CD4-positive, alpha-beta T cell treated with Interleukin-12 subunit alpha and Interleukin-12 subunit beta, for 1 hour (primary cell): ENCODE measurements around the gene TOR1AIP2.
"Not testable (repeated sequence)": the region's sequence is repeated elsewhere in the genome, so short reads cannot be mapped to it uniquely, and the experiment has no call there.

Source experiments
- DNase-seq: peaks from one replicate; pipeline ENCODE4 v3.0.0-alpha.2; 2020

Gene TOR1AIP2

DNA sequence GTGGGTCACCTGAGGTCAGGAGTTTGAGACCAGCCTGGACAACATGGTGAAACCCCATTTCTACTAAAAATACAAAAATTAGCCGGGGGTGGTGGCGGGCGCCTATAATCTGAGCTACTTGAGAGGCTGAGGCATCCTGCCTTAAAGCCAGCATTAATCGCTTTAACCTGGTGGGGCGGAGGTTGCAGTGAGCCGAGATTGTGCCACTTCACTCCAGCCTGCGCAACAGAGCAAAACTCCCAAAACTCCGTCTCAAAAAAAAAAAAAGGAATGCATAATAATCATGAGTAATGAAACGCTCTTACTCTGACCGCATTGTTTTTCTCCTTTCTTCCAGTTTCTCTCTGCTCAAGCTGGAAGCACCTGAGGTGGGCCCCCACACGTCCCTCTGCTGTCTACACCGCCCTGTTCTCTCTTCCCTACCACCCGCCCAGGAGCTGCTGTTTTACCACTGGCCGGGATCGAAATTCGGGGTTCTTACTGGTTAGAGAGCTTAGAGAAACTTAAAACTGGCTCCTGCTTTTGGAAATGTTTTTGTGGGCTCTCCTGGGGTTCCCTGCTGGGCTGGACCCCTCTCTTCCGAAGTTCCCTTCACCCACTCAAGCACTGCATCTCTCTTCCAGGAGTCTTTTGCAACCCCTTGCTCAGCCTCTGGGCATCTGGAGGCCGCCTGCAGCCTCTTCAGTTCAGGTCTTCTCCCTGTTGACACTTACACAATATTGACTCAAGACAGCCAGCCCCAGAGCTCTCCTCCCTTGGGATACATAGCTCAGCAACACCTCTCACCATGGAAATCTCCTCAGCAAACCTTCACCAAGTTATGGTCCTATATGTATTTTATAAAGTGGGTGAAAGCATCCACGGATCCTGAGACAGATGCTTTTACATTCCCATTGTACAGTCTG lies 72.1 kb downstream of the TOR1AIP2 start:
- no peak for DNase-seq

GRCh38 chr1:179804417-179804816 lies 73.2 kb downstream of the TOR1AIP2 start:
- DNase-seq, result not testable (repeated sequence)

DNA sequence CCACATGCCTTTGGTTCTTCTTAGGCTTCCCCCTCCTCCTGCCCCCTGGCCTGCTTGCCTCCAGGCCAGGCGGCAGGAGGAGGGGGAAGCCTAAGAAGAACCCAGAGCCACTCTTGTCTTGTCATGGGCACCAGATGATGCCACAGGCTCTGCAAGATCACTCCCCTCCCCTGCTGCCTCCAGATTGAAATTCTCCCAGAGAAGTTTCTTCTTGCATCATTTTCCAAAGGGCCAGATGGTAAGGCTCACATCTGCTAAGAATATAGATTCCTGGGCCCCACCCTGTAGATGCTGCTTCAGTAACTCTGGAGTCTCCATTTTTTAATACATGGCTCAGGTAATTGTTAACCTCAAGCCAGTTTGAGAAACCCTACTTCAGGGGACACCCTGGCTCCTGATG lies 73.7 kb downstream of the TOR1AIP2 start:
- DNase-seq, result no peak

DNA sequence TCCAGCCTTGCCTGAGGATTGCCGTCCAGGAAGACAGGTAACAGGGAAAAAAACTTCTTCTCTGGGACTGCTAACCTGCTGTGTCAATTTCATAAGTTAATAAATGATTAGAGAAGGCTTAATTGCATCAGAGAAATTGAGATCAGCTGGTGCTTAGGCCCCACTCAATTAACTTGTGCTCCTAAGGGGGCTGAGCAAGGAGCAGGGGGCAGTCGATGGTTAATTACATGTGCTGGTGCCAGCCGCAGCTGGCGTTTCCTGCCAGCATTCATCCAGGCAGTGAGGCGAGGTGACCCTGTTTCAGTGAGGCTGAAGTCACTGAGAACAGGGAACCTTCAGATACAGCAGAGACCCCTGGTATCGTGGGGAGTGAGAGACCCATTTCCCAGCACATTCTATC lies 74.5 kb downstream of the TOR1AIP2 start:
- DNase-seq, result no peak

DNA sequence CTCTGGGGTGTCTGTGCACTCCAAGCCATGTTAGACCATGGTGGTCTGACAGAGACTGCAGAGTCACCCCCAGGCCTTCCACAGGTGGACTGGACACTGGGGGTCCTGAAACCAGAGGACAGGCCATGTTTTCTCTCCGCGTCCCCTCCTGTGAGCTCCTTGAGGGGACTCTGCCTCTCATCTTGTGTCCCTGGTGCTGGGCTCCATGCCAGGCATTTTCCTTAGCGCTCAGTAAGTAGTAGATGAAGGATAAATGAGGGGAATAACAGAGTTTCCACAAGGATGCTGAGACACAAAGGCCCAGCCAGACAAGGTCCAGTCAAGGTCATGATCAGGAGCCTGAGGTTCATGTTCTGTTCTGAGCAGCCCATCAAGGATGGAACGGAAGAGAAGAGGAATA lies 77.1 kb downstream of the TOR1AIP2 start:
- DNase-seq, result no peak

GRCh38 chr1:179798864-179799516 lies 78.6 kb downstream of the TOR1AIP2 start:
- no peak for DNase-seq

DNA sequence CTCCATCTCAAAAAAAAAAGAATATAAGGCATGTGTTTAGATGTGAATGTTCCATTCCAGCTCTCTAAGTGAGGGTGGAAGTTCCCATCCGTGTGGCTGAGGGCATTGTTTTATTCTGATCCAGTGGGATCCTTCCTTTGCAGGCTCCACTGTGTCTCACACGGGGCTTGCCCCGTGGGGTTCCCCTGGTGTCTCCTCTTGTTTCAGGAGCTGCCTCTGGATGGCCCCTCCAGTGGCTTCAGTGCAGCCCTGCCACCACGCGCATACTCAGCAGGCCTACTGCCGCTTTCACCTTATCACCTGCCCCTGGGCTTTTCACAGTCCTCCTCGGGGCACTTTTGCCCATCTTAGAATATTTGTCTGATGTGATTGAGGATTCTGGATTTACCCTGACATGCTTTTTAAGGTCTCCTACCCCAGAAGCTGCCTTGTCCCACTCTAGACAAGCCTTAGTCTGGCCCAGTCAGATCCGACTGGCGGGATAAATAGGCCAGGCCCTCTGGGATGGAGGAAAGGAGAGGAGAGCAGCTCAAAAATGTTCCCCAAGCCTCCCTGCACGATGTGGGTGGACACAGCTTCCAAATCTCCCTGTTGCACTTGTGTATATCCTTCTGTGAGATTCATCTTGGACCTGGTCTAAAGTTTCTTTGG lies 79.3 kb downstream of the TOR1AIP2 start:
- DNase-seq, result no peak

GRCh38 chr1:179794669-179795068 lies 82.9 kb downstream of the TOR1AIP2 start:
- DNase-seq, result no peak

DNA sequence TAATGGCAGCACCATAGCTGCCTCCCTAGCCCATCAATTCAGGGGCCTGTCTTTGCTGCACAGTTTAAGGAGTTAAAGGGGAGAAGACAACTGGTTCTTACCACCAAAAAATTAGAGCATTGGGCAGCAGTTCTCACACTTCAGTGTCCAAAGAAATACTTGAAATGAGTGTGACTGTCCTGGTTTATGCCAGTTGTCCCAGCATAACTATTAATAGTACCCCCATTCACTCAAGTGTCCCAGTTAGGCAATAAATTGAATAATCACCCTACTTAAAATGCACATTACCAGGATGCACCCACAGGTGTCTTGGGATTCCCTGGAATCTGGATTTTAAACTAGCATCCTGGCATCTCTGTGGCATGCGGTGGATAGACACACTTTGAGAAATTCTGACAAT lies 83.5 kb downstream of the TOR1AIP2 start:
- DNase-seq, result no peak

DNA sequence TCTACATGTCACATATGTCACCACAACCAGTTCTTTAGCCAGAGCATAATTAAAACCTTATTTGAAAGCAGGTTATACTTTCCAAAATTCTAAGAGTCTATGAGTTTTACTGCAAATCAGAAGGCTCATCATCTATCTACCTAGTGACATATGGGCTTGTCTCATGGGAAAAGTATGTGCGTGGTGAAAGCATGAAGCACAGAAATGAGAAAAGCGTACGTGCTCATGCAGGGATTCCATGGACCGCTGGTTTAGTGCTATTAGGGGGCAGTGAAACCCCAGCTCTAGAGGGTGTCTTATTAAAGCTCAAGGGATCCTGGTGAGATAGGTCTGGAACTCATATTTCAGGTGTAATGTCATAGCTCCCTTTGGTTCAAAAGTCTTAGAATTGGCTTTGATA lies 84.3 kb downstream of the TOR1AIP2 start:
- DNase-seq, result no peak
